NCI-H1417 (cell line): ENCODE measurements around the gene KCNIP4.
A peak's percentile ranks its signal among the peaks of the same experiment; 100 is the strongest.

ENCODE experiments used
- DNase-seq, 3 experiments: peaks; one replicate each; lab custom pipeline; 2025; lab: John Stamatoyannopoulos, UW

Gene KCNIP4

DNA sequence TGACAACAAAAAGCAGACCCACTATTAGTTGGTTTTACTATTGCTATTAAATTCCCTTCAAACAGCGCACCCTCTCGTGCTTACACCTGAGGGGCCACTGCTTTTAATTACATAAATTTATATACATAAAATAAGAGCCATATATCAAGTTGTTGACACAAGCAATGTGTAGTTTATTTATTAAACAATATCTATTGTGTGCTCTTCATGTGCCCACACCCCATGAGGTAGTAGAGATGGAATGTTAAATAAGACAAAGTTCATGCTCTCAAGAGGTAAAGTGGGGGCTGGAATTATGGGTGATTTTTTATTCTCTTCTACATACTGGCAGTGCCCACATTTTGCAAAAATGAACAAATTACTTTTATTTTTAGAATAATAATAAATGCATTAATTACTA lies 47.3 kb downstream of the KCNIP4 start:
- peak in 1 of 3 experiments; percentile 27 for DNase-seq

DNA sequence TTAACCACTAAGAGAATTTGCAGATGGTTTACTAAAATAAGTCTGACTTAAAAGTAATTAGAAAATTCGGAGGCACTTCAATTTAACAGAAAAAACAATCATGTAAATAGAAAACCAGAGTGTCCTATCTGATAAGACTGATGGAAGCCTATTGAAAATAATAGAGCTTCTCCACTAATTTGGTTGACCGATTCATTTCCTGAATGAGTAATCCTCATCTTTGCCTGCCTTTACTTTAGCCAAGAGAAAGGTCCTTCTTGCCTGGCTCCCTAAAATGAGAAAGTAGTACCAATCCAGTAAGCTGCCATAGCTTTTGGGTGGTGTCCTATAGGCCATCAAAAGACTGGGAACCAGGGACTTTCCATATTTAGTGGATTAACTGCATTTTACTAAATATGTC lies 48.4 kb downstream of the KCNIP4 start:
- DNase-seq = no peak

DNA sequence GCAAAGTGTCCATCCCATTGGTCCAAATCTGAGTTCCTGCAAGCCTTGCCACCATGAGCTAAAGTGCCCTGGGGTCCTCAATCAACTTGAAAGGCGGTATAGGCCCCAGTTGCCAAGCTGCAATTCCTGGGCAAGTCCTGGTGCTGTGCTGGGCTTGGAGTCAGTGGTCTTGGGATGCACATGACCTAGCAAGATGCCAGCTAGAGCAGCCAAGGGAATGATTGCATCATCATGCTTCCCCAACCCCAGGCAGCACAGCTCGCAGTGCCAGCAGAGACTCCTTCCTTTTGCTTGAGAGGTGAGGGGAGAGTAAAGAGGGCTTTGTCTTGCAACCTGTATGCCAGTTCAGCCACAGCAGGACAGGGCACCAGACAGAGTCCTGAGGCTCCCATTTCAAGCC lies 50.5 kb downstream of the KCNIP4 start:
- DNase-seq = no peak

DNA sequence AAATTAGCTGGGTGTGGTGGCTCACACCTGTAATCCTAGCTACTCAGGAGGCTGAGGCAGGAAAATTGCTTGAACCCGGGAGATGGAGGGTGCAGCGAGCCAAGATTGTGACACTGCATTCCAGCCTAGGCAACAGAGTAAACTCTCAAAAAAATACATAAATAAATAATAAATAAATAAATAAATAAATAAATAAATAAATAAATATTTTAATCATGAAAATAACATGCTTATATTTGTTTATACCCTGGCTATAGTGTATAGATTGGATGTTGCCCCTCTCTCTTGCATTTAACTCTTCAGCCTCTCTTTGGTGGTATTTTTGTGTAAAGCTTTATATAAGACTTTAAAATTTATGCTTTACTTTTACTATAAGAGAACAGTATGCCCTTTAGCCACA lies 51.8 kb downstream of the KCNIP4 start:
- no peak for DNase-seq

DNA sequence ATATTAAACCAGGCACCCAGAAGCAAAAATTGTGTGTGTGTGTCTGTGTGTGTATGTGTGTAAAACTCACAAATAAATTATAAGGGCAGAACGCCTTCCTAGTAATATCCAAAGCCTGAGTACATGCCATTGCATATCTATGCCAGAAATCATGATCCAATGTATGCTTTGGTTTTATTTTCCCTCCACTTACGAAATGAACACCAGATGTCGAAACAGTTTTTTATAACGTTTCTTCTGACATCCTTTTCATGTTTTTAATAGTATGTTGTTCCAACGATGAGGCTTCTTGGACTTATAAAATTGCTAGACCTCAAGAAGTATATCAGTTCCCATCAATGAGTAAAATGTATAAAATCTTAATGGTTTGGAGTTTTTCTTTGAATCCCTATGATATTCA lies 55.4 kb downstream of the KCNIP4 start:
- no peak for DNase-seq

DNA sequence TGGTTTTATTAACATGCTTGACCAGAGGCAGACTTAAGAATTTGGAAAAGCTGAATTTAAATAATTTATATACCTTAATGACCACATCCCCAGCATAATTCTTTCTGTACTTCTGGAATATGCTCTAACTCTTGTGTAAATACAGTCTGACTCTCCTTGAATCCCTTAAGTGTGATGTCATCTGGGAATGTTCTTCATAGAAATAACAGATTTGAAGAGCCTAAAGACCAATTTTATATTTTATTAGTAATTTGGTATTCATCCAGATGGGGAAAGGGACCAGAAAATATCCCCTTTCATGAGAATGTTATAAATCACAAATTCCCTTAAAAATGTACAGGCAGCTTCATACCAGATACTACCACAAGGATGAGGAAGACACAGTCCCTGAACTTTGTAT lies 58.3 kb downstream of the KCNIP4 start:
- no peak for DNase-seq

DNA sequence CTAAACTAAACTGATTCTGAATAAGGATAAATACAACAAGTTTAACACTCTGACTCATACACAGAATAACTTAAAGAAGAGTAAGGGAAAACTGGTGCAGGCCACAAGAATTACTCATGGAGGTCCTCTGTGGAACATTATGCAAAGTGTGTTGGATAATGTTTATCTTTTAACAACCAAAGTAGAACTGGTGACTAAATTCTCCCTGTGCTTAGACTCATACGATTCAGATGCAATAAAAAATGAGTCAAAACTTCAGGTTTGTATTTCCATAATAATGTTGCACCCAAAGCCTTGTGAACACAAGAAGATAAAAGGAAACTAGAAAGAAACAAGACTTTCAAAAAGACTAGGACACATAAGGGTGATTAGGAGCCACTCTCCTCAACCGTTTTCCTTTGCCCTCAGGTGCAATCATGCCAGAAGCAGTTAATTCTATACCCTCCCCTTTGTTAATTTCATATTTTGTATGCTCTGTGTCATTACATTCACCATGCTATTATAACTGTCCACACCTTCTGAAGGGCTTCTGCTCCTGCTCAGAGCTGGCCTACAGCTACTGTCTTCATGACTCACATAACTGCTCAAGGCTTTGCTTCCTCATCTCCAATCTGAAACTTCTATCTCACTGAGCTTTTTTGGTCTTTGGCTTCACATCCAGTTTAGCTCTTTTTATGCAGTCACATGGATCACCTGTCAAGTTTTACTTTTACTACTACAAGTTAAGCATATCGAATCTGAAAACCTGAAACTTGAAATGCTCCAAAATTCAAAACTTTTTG lies 60.2 kb downstream of the KCNIP4 start:
- DNase-seq = no peak

DNA sequence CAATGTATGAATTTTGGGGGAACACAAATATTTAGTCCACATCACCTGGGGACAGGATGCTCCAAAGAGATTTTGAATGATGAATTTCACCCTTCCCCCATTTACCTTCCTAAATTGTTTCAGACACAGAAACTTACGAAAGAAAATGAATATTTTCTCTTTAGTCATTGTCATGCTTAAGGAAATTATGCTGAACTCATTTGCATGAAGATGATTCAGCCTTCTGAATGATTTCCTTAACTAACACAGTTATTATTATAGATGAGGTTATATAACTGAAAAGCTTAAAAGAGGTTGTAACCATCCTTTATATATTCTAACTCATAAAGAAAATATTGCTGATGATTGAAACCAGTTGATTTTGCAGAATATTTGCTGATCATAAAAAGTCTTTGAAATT lies 61.1 kb downstream of the KCNIP4 start:
- no peak for DNase-seq

DNA sequence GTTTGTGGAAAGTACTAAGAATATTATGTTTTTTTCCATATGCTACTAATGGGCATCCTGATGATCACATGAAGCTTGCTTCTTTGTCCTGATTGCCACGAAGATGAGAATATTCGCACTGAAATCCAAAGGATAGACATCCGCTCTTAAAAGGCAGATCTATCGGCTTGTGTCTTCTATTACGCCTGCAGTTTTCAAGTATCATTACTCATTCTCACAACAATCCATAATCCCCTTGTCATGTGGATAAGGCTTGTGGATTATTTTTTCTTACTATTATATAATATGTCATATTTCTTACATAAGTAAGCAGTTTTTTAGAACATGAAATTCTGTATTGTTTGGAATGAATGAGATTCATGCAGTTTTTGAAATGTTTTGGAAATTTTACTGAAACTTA lies 62.8 kb downstream of the KCNIP4 start:
- no peak for DNase-seq

DNA sequence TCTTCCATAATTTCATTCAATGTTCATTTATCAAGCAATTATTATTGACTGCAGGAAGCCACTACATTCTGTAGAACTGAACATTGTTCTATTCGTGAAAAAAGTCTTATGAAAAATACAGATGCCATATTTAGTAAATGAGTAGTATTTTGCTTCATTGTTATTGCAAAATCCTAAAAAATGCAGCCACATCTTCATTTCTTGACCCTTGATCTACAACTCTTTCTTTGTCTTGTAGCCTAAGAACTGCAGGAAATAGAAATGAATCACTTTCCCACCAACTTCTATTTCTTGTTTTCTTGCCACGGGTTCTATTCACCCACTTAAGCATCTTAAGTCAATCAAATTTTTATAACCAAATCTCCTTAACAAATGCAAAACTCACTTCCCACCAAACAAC lies 63.3 kb downstream of the KCNIP4 start:
- DNase-seq = no peak

DNA sequence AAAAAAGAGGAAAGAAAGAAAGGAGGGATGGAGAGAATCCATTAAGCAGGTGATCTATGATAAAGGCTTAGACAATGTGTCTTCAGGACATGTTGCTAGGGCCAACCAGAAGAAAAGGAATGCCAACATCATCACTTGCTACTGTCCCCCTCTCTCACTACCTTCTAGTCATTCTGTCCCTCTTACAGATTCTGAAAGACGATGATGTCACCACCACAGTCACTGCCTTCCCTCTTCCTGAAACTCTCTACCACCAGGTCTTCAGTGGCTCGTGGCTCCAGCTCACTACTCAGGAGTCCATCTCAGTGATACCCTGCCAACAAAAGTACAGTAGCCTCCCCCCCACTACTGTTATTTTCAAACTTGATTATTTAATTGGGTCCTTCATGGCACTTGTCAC lies 64.0 kb downstream of the KCNIP4 start:
- no peak for DNase-seq

DNA sequence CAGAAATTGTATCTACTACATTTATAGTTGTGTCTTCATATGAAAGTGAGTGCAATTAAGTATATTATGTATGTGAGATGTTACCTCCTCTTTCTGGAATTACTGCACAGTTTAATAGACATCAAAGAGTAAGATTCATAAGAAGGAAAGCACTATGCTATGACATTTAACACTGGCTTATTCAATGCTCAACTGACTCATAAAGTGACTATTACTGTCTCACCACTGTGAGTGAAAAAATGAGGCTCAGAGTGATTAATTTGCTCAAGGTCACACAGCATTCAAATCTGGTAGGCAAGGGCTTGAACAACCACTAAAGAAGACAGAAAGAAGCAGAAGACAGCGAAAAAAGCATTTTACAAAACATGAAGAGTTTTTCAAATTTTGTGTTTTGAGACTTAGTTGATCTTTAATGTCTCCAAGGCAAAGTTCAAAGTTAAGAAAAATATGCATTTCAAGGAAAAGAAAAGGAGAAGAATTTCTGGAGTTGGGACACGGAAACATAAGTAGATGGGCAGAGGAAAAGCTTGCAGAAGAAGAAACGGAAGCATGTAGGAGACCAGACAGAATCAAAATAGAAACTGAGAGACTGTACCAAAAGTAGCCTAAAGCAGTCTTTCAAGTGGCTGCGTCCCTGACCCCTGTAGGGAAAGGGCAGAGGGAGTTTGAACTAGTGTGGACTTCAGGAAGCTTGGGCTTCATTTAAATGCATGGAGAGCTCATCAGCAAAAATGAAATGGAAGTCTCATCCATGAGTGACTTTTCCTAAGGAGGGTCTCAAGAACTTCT lies 66.3 kb downstream of the KCNIP4 start:
- no peak for DNase-seq

DNA sequence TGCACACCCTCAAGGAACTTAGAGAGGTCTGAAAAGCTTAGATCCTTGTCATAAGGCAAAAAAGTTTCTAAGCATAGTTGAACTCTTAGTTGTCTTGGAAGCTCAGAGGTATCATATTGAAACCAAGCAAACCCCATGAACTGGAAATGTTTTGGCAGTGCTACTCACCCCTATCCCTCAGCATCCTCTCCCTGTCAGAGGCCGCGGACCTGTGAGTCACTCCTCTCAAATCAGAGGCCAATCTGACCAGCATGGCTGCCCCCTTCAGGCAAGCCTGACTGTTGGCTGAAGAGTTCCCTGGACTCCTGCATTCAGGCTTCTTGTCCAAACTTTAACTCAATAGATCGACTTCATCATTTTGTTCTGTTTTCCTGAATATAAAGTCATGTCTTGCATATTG lies 69.4 kb downstream of the KCNIP4 start:
- no peak for DNase-seq

DNA sequence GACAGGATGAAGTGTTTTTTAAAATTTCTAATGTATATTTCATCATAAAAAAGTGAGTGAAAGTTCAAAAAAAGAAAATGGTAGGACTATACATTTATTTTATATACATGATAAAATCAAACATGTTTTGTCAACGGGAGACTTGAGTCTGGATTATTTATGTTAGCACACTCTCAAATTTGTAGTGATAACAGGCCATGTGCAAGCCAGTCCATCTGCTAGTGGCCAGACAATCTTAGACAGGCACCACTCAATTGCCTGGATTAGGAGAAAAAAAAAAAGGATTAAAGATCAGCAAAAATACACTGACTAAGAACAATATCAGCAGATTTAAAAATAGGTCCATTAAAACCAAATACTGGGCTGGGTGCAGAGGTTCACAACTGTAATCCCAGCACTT lies 71.9 kb downstream of the KCNIP4 start:
- no peak for DNase-seq

DNA sequence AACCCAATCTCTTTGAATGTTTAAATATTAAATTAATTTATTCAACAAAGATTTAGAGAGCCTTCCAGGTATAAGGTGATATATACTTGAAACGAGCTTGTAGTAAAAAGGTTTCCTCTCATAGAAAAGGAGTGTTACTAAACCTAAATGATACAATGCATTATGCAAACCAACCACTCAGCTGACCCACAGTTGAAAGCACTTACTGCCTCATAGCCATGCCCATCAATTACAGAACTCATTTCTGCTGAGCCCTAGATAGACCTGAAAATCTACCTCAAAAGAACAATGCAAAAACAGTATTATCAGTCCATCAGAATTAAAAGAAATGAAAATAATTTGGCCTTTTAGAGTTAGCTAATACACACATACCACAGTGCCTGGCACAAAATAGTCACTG lies 75.4 kb downstream of the KCNIP4 start:
- DNase-seq = no peak

DNA sequence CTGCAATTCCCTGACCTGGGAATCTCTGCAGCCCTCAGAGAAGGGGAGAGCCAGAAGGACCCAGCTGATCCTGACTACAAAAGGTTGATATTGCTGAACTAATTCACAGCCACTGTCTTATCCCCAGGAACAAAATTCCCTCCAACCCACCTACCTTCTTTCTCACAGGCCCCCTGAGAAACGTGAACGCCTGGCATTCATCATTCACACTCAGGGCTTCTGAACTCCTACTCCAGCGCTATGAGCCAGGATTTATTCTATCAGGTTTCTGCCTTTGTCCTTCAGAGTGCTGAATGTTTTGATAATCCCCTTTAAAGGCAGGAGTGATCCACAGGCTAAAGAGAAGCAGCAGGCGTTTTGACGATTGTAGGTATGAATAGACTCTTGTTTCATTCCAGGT lies 76.5 kb downstream of the KCNIP4 start:
- no peak for DNase-seq

DNA sequence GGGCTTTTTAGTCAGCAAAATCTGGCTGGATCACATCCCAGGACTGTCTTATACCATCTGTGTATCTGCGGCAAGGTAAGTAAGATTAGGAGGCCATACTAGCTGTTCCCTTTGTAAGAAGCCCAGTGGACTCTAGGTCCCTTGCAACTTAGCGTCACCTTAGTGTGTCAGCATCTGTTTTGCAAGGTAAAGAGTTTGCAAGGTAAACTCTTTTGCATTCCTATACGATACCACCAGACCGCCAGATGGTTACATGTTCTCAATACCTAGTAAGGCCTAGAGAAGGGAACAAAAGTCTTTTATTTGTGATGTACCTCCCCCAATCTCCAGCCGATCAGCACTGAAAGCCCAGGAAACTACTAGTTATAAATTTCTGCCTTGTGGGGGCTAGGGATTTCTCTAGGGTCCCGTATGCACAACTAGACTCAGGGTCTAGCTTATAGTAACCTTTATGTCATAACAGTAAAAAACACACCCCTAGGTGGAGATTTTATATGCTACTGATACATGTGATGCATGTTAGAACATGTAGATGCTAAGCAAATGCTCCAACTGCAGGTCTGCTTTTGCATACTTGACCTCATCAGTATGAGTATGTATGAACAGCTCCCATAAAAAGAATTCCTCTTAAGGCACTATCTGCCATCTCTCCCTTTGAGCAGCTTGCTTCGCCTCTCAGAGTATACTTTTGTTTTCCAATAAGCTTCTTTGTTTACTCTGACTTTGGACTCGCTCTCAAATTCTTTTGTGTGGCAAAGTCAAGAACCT lies 78.4 kb downstream of the KCNIP4 start:
- DNase-seq = no peak

DNA sequence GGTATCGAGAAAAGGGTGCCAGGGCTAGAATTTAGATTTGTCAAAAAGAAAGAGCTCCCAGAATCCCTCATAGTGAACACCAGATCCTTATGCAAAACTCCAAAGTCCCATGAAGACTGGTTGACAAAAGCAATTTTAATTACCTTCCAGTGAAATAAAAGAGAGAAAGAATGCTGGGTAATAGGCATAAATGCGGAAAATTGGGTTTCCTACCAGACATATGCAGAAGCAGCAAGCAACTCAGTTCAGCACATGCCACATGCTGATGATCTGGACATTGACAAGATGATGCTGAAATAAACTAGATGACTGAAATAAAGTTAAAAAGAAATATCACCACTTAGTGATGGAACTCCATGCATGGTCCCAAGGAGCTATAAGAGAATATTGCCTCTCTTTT lies 83.9 kb downstream of the KCNIP4 start:
- no peak for DNase-seq

DNA sequence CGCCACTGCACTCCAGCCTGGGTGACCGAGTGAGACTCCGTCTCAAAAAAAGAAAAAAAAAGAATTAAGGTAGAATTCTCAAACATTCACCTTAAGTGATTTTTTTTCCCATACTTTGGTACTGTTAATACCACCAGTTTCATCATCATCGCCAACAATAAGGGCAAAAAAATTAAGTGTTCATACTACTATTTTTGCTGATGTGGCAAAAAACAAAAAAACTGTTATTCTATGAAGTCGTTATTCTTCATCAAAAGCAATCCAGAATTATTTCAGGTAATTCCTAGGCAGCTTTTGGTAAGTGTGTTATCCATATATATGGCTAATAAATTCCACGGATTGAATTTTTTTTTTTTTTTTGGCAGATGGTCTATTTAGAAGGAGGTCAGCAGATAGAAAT lies 85.7 kb downstream of the KCNIP4 start:
- DNase-seq = no peak

DNA sequence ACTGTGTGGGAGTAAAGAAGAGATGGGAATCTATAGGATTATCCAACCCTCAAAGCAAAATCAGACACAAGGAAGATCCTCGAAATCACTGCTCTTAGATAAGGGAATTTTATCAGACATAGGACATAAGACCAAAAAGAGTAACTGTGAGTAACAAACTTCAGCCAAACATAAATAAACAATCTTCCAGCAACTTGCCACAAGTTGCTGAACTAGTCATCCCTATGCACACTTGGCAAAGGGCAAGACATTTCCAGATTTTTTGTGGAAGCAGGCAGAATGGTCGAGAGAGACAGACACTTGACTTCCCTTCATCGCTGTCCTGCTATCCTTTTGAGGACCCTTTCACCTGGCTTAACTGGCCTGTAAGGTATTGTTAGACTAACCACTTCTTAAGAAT lies 89.6 kb downstream of the KCNIP4 start:
- DNase-seq = no peak

DNA sequence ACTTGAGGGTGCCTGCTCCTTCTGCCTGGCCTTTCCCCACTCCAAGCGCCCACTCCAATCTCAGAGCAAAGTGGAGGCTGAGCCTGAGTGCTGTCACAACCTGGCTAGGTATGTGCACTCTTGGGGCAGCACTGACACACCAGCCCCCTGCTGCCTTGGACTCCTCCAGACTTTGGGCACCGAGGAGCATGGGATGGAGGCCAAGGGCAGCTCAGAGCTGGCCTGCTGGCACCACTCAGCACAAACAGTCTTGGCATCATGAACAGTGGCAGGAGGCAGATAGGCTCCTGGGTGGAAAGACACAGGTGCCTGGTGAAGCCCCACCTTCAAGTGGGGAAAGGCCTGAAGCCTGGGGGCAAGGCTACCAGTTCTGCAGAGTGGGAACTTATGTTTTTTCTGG lies 91.8 kb downstream of the KCNIP4 start:
- no peak for DNase-seq

DNA sequence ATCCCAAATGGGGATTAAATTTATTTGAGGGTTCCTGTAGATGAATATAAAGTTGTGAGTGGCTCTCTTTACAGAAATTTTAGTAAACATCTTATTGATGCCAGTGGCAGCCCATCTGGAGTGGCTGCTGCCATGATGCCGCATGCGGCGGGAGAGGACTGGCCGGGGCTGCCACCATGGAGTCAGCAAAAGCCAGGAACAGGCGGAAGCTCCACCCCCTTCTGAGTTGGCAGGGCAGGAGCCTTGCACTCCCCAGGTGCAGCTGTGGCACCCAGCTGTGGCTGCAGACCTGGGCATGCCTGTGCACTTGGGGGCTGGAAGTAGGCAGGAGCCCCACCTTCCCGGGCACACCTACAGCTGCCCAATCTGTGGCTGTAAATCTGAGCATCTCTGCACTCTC lies 92.3 kb downstream of the KCNIP4 start:
- DNase-seq = no peak

DNA sequence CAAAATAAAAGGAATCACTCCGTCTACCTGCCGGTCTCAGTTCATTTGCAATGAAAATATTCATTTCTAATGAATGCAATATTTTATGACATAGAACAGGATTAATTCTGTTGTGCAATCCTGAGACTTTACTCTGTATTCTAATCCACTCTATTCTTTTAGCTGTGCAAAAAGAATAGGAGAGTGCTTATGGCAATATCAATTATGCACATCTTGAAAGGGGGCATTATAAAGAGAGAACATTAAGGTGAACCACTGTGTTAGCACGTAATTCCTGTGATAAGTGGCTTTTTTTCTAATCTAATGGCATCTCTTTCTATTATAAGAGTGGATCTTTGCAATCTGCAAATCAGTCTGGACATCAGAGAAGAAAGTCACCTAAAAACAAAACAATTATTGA lies 99.5 kb downstream of the KCNIP4 start:
- no peak for DNase-seq
